HEK293T (cell line): Measurements from ENCODE around the gene KRTAP20-3.

Experiments used
- CTCF ChIA-PET: fragments of 350-600 bp; formaldehyde crosslinking; extraction: SDS; loops from one replicate; lab custom pipeline; 2021; ENCODE audit warnings: antibody characterized with exemption, inconsistent platforms; lab: Yijun Ruan, JAX
- POLR2A ChIA-PET: fragments of 350-600 bp; formaldehyde crosslinking; extraction: SDS; loops from one replicate; lab custom pipeline; 2020; ENCODE audit warnings: antibody characterized with exemption, inconsistent platforms; lab: Yijun Ruan, JAX
- DNase-seq: peaks from one replicate; pipeline ENCODE4 v3.0.0; 2012; ENCODE audit warnings: mixed read lengths; ENCODE audit errors: extremely low spot score
- ARNT ChIP-seq: fragments of 450-650 bp; IDR thresholded peaks from 2 replicates; pipeline ENCODE4 v1.6.1; 2017; ENCODE audit warnings: mild to moderate bottlenecking
- BHLHE40 ChIP-seq: fragments of 450-650 bp; IDR thresholded peaks from 2 replicates; pipeline ENCODE4 v1.6.1; 2016; ENCODE audit warnings: mild to moderate bottlenecking, moderate library complexity, borderline replicate concordance
- CTBP1 ChIP-seq: fragments of 450-650 bp; IDR thresholded peaks from 2 replicates; pipeline ENCODE4 v1.6.1; 2016; ENCODE audit warnings: borderline replicate concordance
- ELF4 ChIP-seq: fragments of 450-650 bp; IDR thresholded peaks from 2 replicates; pipeline ENCODE4 v1.6.1; 2017; ENCODE audit warnings: antibody characterized with exemption
- FOXA1 ChIP-seq: fragments of 450-650 bp; IDR thresholded peaks from 2 replicates; pipeline ENCODE4 v1.6.1; 2016; ENCODE audit warnings: mild to moderate bottlenecking
- FOXK2 ChIP-seq: fragments of 450-650 bp; IDR thresholded peaks from 2 replicates; pipeline ENCODE4 v1.6.1; 2016; ENCODE audit warnings: mild to moderate bottlenecking
- FOXM1 ChIP-seq: fragments of 450-650 bp; IDR thresholded peaks from 2 replicates; pipeline ENCODE4 v1.6.1; 2017; ENCODE audit warnings: mild to moderate bottlenecking, borderline replicate concordance
- HDGF ChIP-seq: fragments of 450-650 bp; IDR thresholded peaks from 2 replicates; pipeline ENCODE4 v1.6.1; 2017; ENCODE audit warnings: antibody characterized with exemption, borderline replicate concordance
- L3MBTL2 ChIP-seq: fragments of 450-650 bp; conservative IDR thresholded peaks from 2 replicates; pipeline ENCODE4 v1.6.1; 2016; ENCODE audit warnings: mild to moderate bottlenecking
- LEF1 ChIP-seq: fragments of 450-650 bp; IDR thresholded peaks from 2 replicates; pipeline ENCODE4 v1.6.1; 2017; ENCODE audit warnings: mild to moderate bottlenecking, borderline replicate concordance
- NFRKB ChIP-seq: fragments of 450-650 bp; IDR thresholded peaks from 2 replicates; pipeline ENCODE4 v1.6.1; 2016; ENCODE audit warnings: mild to moderate bottlenecking, moderate library complexity
- PKNOX1 ChIP-seq: fragments of 450-650 bp; IDR thresholded peaks from 2 replicates; pipeline ENCODE4 v1.6.1; 2016
- SP1 ChIP-seq: fragments of 450-650 bp; IDR thresholded peaks from 2 replicates; pipeline ENCODE4 v1.6.1; 2017
- SUZ12 ChIP-seq: fragments of 450-650 bp; IDR thresholded peaks from 2 replicates; pipeline ENCODE4 v1.6.1; 2016; ENCODE audit warnings: mild to moderate bottlenecking
- TARDBP ChIP-seq: fragments of 450-650 bp; IDR thresholded peaks from 2 replicates; pipeline ENCODE4 v1.6.1; 2016
- ZNF384 ChIP-seq: fragments of 450-650 bp; IDR thresholded peaks from 2 replicates; pipeline ENCODE4 v1.6.1; 2016

Gene KRTAP20-3

GRCh38 chr21:30629200-30629599 lies 13.5 kb upstream of the KRTAP20-3 start:
- TF ChIP-seq ELF4 (no peak), NFRKB (no peak), HDGF (no peak), FOXA1 (no peak)
- POLR2A ChIA-PET, result no interaction called here
- no peak for DNase-seq

GRCh38 chr21:30634906-30635305 lies 7.8 kb upstream of the KRTAP20-3 start, which contains the start of gene KRTAP20-2:
Gene KRTAP20-2, plus strand, starts transcription at chr21:30635206. Its CDS starts 58 bp downstream, at chr21:30635264.
- ChIA-PET POLR2A (no interaction called here), CTCF (no interaction called here)
- no peak for TF ChIP-seq CTBP1
- no peak for TF ChIP-seq HDGF
- no peak for TF ChIP-seq L3MBTL2
- TF ChIP-seq ARNT, result no peak
- TF ChIP-seq SUZ12, result no peak
- TF ChIP-seq FOXK2, result no peak
- no peak for TF ChIP-seq ELF4
- no peak for DNase-seq

More at GRCh38 chr21:30629200-30629599, 13.5 kb upstream of the KRTAP20-3 start:
- CTCF ChIA-PET, result no interaction called here

- POLR2A ChIA-PET, result no interaction called here
- TF ChIP-seq ARNT (no peak), FOXA1 (no peak), ELF4 (no peak), FOXK2 (no peak), SUZ12 (no peak), FOXM1 (no peak), BHLHE40 (no peak), HDGF (no peak)
- CTCF ChIA-PET, result no interaction called here
- DNase-seq, result no peak
These were observed 4.0 kb upstream of the KRTAP20-3 start for GRCh38 chr21:30638686-30639085.

GRCh38 chr21:30646904-30647414 lies 4.3 kb downstream of the KRTAP20-3 start:
- no peak for DNase-seq
- TF ChIP-seq SP1 (no peak), FOXM1 (no peak), TARDBP (no peak), ARNT (no peak)
- CTCF ChIA-PET, result no interaction called here
- POLR2A ChIA-PET, result no interaction called here

- CTCF ChIA-PET, result no interaction called here
These were observed 10.2 kb downstream of the KRTAP20-3 start for GRCh38 chr21:30652891-30653290.

GRCh38 chr21:30668776-30669175 lies 26.1 kb downstream of the KRTAP20-3 start:
- ChIA-PET POLR2A (no interaction called here), CTCF (no interaction called here)
- no peak for DNase-seq
- TF ChIP-seq HDGF, result no peak
- TF ChIP-seq ARNT, result no peak
- no peak for TF ChIP-seq SUZ12
- no peak for TF ChIP-seq FOXM1
- no peak for TF ChIP-seq NFRKB
- no peak for TF ChIP-seq L3MBTL2
- TF ChIP-seq ZNF384, result no peak
- TF ChIP-seq FOXK2, result no peak
- no peak for TF ChIP-seq BHLHE40
- TF ChIP-seq SP1, result no peak
- TF ChIP-seq FOXA1, result no peak
- TF ChIP-seq LEF1, result no peak

More at GRCh38 chr21:30652891-30653290, 10.2 kb downstream of the KRTAP20-3 start:
- DNase-seq, result no peak
- POLR2A ChIA-PET, result no interaction called here
- TF ChIP-seq ZNF384 (no peak), BHLHE40 (no peak), SP1 (no peak), LEF1 (no peak), CTBP1 (no peak), PKNOX1 (no peak), TARDBP (no peak), ARNT (no peak), SUZ12 (no peak), ELF4 (no peak), FOXK2 (no peak), HDGF (no peak), L3MBTL2 (no peak), NFRKB (no peak), FOXA1 (no peak), FOXM1 (no peak)

GRCh38 chr21:30672985-30673650 lies 30.5 kb downstream of the KRTAP20-3 start:
- no peak for TF ChIP-seq LEF1
- TF ChIP-seq SP1, result no peak
- no peak for TF ChIP-seq ELF4
- CTCF ChIA-PET, result no interaction called here

GRCh38 chr21:30674312-30674711 lies 31.6 kb downstream of the KRTAP20-3 start:
- CTCF ChIA-PET, result interaction anchor here (1.2 kb wide), 1 partner anchor 390 kb away, joined by 5 read pairs; no protein-coding TSS in a partner anchor
- POLR2A ChIA-PET, result no interaction called here
- no peak for DNase-seq
- TF ChIP-seq ARNT (no peak), FOXK2 (no peak), FOXM1 (no peak), NFRKB (no peak)

More at GRCh38 chr21:30672985-30673650, 30.5 kb downstream of the KRTAP20-3 start:
- POLR2A ChIA-PET, result no interaction called here
- DNase-seq, result no peak
